ENCODE results near the gene C9. TPM values are rescaled to one million over a fixed set of nuclear protein-coding genes. Genes with fewer than 3 reads are reported as not detected.

C9 gene
- total RNA-seq (2012; rRNA removed) = not detected in 2 replicates
- polyA plus RNA-seq (2012; rRNA removed) = not detected in 2 replicates
- not detected in 2 replicates for polyA plus RNA-seq (2012; cell fraction: cytosol; rRNA removed)
- 0.15 TPM in 1 of 2 replicates, not detected in the other for polyA plus RNA-seq (2012; cell fraction: nucleus; rRNA removed; ENCODE audit: low replicate concordance)
- Bru-seq, nascent RNA = percentile 28 among the genes with signal in this experiment
- percentile 15 among the genes with signal in this experiment for BruChase-seq, experiment 1, labeled RNA remaining after a 6-hour chase
- BruChase-seq, experiment 2, labeled RNA remaining after a 2-hour chase = percentile 21 among the genes with signal in this experiment
- long read RNA-seq = 0 reads

- ChIA-PET CTCF (no interaction called here), POLR2A (ENCODE audit: unreplicated experiment) (no interaction called here)
- no peaks in the 10 kb centered on the region for H4K20me1 ChIP-seq (ENCODE audit: insufficient read depth, low read length)
- no peak within 1 kb of the TSS for H3K4ac ChIP-seq (ENCODE audit: low read depth, low read length)
- no peak within 1 kb of the TSS for H4K8ac ChIP-seq (ENCODE audit: low read depth in 2 of 2, low read length in 2 of 2)
- no peaks in the 10 kb centered on the region for H3K27me3 ChIP-seq (ENCODE audit: control insufficient read depth, insufficient read depth, low read length)
- H3K9ac ChIP-seq (ENCODE audit: low read depth, low read length) = no peak within 1 kb of the TSS
- no peaks in the 10 kb centered on the region for H3K9me3 ChIP-seq (ENCODE audit: control insufficient read depth, insufficient read depth, low read length)
- no peak within 1 kb of the TSS for H3K56ac ChIP-seq (ENCODE audit: extremely low read depth, insufficient read depth, low read length)
- H2AFZ ChIP-seq (replicated peaks; ENCODE audit: low read length, poor library complexity) = no peak within 1 kb of the TSS
- TF ChIP-seq, protein P1, sequence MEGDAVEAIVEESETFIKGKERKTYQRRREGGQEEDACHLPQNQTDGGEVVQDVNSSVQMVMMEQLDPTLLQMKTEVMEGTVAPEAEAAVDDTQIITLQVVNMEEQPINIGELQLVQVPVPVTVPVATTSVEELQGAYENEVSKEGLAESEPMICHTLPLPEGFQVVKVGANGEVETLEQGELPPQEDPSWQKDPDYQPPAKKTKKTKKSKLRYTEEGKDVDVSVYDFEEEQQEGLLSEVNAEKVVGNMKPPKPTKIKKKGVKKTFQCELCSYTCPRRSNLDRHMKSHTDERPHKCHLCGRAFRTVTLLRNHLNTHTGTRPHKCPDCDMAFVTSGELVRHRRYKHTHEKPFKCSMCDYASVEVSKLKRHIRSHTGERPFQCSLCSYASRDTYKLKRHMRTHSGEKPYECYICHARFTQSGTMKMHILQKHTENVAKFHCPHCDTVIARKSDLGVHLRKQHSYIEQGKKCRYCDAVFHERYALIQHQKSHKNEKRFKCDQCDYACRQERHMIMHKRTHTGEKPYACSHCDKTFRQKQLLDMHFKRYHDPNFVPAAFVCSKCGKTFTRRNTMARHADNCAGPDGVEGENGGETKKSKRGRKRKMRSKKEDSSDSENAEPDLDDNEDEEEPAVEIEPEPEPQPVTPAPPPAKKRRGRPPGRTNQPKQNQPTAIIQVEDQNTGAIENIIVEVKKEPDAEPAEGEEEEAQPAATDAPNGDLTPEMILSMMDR (conservative IDR thresholded peaks at IDR 0.05; ENCODE audit: low read depth, low read length) = no peak
- TF ChIP-seq RCOR1 (IDR thresholded peaks at IDR 0.05; ENCODE audit: insufficient replicate concordance, low read length) (no peak), CEBPB (IDR thresholded peaks at IDR 0.05; ENCODE audit: low read depth, low read length) (no peak), RAD21 (IDR thresholded peaks at IDR 0.05; ENCODE audit: low read length) (no peak), USF2 (IDR thresholded peaks at IDR 0.05; ENCODE audit: low read depth, low read length) (no peak), MAZ (IDR thresholded peaks at IDR 0.05; ENCODE audit: borderline replicate concordance, low read depth, low read length) (no peak), FOS (IDR thresholded peaks at IDR 0.05; ENCODE audit: low read depth, low read length) (no peak)
- H2BK5ac ChIP-seq (ENCODE audit: low read depth, low read length, poor library complexity, severe bottlenecking) = no peak within 1 kb of the TSS
- H4K5ac ChIP-seq (ENCODE audit: low read depth, low read length) = no peak within 1 kb of the TSS
- H4K91ac ChIP-seq (ENCODE audit: insufficient read depth, low read depth, low read length) = no peak within 1 kb of the TSS
- H3K4me1 ChIP-seq (ENCODE audit: control insufficient read depth, insufficient read depth, low read length) = no peaks in the 10 kb centered on the region
- H3K27ac ChIP-seq (ENCODE audit: insufficient read depth, low read length) = no peak within 1 kb of the TSS
- no peaks in the 10 kb centered on the region for H3K79me1 ChIP-seq (ENCODE audit: low read depth in 1 of 2, low read length in 2 of 2)
- 0 out of 2 replicates have a peak, but pooled peaks cover 2% of the 10 kb centered on the region for H3K36me3 ChIP-seq (ENCODE audit: control insufficient read depth, insufficient read depth, low read length)
- BruUV-seq (replicated peaks) = no TSS peak
- no peak within 1 kb of the TSS for H3K4me2 ChIP-seq (ENCODE audit: low read depth, low read length)
- intact Hi-C loops (cut with micrococcal nuclease) = no loop called here
- no peak within 1 kb of the TSS for H3K18ac ChIP-seq (ENCODE audit: low read depth, low read length)
- in situ Hi-C loops (cut with MboI; ENCODE audit: low sequenced_read_pairs) = no loop called here
- no peak within 1 kb of the TSS for H3K4me3 ChIP-seq (ENCODE audit: insufficient read depth, low read depth, low read length)
- H3K14ac ChIP-seq (replicated peaks; ENCODE audit: low read depth, low read length) = no peak within 1 kb of the TSS
- WGBS, 2 experiments (ENCODE audit: extremely low coverage in 2 of 2, insufficient read length in 1 of 2) = no CpG with 5 or more reads among the region's 6 CpGs
- no peak within 1 kb of the TSS for H2AK9ac ChIP-seq (replicated peaks; ENCODE audit: low read depth, low read length, poor library complexity)
- H2BK15ac ChIP-seq (ENCODE audit: low read depth, low read length) = no peak within 1 kb of the TSS
- no peak within 1 kb of the TSS for H2AK5ac ChIP-seq (ENCODE audit: low read depth, low read length)
- dilution Hi-C loops (cut with HindIII; ENCODE audit: low sequenced_read_pairs, unreplicated experiment) = no loop called here
- H3K23ac ChIP-seq (ENCODE audit: low read depth, low read length) = no peak within 1 kb of the TSS
- no peak within 1 kb of the TSS for H2BK120ac ChIP-seq (ENCODE audit: low read depth, low read length)
- no peak for DNase-seq
- H2BK20ac ChIP-seq (ENCODE audit: low read depth, low read length) = no peak within 1 kb of the TSS
- no peak for ATAC-seq (ENCODE audit: low read depth)
- no peaks in the 10 kb centered on the region; the same call in 1 of the 2 replicates for H3K9me1 ChIP-seq (ENCODE audit: insufficient read depth, low read length)
Measured at GRCh38 chr5:39364367-39364766, at the start of gene C9. TSS of gene C9 (minus strand) at chr5:39364495. CDS start at chr5:39364464, 31 bp downstream.
